Activated CD4-positive, alpha-beta T cell treated with anti-CD3 and anti-CD28 coated beads, Interleukin-10, Interleukin-2, amounts not matched to agents 100 ng/mL and 50 ng/mL, durations not matched to agents 16 hours and 8 hours (primary cell): ENCODE results near the gene RNF183.
A peak's percentile ranks its signal among the peaks of the same experiment; 100 is the strongest.

Experiments
- DNase-seq: peaks from one replicate; pipeline ENCODE4 v3.0.0-alpha.2; 2020

The RNF183 gene, protein sequence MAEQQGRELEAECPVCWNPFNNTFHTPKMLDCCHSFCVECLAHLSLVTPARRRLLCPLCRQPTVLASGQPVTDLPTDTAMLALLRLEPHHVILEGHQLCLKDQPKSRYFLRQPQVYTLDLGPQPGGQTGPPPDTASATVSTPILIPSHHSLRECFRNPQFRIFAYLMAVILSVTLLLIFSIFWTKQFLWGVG

DNA sequence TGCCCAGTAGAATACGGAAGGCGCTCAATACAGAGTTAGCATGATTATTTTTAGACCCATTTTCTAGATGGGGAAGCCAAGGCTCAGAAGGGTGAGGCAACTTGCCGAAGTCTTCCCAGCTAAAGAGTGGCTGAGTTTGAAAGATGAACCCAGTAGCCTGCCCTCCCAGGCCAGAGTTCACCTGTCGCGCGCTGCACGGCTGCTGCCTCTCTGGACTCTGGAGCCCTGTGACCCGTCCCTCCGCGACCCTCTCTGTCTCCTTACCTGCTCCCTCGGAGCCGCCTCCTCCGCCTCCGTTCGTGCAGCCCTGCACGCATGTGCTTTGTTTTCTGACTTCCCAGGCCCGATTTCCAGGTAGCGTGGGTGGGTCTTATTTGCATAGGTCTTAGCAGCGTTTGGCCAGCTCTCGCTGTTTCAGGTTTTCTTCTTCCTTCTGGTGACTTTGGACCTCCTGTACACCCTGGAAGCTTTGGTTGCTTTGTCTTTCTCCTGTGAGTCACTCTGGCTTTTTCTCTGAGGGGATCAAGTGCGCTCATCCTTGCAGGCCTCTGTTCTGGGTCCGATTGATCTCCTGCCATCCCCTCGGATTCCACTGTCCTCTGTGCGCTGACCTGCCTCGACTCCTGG, at the start of gene RNF183:
TSS of gene RNF183 (minus strand) at position 585 of the 627 bp plus-strand sequence. CDS start 5,192 bp downstream, outside the sequence.
- no peak for DNase-seq

DNA sequence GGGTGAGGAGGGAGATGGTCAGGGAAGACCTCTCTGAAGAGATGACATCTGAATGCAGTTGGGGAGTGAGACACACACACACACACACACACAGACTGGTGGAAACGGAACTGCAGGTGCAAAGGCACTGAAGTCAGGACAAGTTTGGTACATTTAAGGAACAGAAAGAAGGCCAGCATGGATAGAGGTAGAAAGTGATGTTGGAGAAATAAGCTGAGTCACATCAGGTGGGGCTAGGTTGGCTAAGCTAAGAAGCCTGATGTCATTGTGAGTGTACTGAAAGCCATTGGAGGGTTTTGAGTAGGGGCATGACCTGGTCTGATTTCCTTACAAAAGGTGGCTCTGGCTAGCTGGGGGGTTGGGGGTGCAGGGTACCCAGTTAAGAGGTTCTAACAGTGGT, 49.2 kb upstream of the RNF183 start:
- no peak for DNase-seq

DNA sequence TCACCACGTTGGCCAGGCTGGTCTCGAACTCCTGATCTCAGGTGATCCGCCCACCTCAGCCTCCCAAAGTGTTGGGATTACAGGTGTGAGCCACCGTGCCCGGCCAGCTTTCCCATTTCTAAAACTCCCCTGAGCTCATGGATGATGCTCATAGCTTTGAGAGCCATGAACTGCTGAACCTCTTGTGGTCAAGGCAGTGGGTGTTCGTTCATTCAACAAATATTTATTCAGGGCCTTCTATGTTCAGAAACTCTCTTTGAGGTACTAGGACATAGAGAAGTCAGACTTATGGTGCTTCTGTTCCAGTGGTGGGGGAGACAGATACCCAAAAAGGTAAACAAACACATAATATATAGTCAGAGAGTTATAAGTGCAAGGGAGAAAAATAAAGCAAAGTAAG, 48.8 kb upstream of the RNF183 start:
- no peak for DNase-seq

DNA sequence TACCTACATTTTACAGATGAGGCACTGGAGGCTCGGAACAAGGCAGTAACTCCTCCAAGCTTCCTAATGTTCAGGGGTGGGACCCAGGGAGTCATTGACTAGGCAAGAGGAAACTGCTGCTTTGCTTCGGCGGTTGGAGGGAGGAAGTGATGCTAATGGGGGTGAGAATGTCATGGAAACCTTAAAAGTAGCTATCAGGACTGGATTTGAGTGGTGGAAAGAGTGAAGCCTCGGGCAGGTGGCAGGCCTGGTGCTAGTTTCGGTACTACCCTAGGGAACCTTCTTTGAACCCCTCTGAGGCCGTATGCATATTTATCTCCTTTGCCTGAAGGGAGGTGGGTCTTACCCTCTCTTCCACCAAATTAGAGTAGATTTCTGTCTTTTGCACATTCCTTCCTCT, 47.8 kb upstream of the RNF183 start:
- DNase-seq, result peak; percentile 79

DNA sequence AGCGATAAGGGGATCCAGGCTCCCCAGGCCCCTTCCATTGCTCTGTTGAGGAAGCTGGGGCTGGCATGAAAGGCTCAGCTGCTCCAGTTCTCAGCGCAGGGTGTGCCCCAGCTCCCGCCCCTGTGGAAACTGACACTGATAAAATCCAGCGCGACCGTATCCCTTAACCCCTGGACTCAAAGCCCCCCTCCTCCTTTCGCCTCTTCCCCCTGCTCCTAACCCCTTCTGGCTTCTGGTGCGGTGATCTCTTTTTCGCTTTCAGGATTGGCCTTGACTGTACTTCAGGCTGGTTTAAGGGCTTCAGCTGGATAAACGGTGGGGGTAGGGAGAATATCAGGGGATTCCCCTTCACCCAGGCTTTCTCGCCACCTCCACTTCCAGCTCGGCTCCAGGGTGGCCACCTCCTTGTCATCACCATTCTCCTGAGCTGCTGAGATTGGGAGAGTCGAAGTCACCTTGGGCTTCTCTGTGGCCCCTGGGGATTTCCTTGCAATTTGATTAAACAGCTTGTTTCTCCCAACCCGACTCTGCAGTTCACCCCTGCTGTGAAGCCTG, 47.0 kb upstream of the RNF183 start:
- DNase-seq, result peak; percentile 56

DNA sequence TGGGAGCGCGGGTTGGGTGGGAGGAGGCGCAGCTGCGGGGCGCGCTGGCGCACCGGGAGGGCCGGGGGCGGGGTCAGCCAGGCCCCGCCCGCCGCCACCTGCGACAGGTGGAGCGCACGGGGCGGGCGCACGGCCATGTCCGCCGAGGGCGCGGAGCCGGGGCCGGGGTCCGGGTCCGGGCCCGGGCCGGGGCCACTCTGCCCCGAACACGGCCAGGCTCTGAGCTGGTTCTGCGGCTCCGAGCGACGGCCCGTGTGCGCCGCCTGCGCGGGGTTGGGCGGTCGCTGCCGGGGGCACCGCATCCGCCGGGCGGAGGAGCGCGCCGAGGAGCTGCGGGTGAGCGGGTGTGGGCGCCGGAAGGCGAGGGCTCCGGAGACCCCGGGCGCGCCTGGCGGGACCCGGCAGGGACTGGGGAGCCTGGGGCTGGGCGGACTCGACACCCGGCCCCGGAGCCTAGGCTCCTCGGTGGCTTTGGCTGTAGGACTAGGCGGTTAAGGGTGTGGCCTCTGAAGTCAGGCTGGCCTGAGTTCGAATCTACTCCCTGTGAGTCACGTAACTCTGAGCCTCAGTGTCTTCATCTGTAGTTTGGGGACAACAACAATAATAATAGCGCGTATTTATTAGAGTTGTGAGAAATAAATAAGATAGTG, 46.4 kb upstream of the RNF183 start, which contains the start of gene BSPRY:
TSS of gene BSPRY (plus strand) at position 97 of the 650 bp plus-strand sequence. CDS start at position 136, 39 bp downstream.
- DNase-seq, result peak; percentile 68

DNA sequence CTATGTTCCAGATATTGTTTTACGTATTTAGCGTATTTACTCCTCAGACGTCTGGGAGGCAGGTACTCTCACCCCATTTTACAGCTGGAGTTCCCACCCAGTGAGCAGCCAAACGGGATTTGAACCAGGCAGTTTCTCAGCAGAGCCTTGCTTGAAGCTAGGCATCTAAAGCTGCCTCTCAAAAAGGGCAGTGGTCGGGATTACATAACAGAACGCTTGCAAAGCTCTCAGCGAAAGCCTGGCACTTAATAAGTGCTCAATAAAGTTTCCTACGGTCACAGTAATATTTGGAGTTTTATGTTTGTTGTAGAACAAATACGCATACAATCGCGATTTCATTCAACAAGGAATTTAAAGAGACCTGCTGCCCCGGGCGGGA, 45.9 kb upstream of the RNF183 start:
- DNase-seq, result no peak

DNA sequence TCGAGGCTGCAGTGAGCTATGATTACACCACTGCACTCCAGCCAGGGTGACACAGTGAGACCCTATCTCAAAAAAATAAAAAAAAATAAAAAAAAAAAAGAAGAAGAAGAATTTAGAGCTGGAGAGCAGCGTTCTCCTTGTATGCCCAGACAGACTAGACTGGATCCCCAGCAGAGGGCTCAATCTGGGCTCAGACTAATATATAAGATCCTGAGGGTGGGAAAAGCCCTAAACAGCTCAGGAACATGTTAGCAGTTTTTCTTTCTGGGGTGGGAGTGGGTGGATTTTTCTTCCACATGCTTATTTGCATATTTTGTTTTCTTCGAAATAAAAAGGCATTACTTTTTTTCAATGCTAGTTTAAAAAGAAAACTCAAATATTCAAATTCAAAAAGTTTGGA, 45.3 kb upstream of the RNF183 start:
- no peak for DNase-seq

DNA sequence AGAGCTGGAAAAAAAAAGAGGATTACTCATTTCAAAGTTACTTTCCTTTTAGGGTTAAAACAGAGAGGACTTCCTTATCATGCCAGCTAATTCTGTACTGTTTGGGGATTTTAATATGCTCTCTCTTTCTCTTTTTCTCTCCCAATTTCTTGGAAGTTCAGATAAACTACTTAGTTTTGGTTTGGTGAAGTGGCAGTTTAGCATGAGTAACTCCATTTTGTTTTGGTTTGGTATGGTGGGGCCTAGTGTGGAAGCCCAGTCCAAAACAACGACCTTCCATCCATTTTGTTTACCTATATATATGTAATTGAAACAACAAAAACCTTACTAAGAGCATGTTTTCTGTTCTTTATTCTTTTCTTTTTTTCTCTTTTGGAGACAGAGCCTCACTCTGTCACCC, 42.5 kb upstream of the RNF183 start:
- no peak for DNase-seq

DNA sequence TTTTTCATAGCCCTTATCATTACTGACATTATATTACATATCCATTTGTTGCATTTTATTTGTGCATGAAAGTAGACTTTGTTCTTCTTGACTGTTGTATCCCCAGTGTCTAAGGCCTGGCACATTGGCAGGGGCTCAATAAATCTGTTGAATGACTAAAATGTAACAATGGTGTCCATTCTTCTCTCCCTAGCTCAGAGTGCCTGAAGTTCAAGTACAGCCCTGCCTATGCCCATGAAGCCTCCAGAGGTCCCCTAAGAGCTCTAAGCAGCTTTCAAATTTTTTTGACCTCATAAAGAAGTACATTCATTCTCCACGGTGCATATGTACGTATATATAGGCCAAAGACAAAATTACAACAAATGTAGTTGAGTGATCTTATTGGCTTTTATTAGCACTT, 42.0 kb upstream of the RNF183 start:
- DNase-seq, result no peak

DNA sequence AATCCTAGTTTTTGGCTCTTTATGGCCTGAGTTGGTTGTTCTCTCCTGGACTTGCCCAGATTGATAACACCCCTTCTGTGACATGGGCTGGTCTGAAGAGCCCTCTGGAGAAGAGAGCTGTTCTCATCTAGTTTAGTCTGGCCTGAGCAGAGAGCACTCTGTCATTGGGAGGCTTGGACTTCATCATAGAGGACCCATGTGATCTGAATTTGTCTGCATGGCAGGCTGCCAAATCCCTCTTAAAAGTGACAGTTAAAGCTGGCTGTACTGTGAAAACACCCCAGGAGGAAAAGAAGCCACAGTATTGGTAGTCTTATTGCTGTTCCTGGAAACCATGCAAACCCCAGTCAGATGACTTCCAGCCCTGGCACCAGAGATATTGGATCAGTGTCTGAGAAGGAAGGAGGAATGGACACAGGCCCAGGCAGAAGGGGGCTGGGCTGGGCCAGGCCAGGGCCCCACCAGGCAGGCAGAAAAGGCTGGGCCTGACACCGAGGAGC, 40.6 kb upstream of the RNF183 start:
- peak; percentile 33 for DNase-seq

DNA sequence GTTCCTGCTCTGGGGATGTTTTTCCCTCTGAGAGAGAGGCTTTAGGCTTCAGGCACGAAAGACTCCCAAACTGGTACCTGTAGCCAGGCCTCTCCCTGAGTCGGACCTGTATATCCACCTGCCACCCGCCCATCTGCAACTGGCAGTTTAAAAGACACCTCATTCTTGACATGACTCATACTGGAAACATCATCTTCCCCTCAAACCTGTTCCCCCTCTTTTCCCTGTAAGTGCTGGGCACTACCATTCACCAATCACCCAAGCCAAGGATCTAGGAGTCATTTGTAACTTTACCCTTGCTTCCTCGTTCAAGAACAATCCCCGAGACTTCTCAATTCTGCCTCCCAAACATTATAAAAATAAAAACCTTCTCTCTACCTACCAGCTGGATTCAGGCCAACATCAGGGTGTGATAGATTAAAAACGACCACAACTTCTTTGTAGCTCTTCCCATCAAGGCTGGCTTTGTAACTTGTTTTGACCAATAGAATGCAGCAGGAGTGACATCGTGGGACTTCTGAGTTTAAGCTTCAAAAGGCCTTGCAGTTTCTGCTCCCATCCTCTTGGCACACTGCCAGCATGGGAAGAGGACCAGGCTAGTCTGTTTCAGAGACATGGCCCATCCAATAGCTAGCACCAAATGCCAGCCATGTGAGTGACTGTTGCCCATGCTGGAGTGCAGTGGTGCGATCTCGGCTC, 38.7 kb upstream of the RNF183 start:
- DNase-seq, result peak; percentile 50

DNA sequence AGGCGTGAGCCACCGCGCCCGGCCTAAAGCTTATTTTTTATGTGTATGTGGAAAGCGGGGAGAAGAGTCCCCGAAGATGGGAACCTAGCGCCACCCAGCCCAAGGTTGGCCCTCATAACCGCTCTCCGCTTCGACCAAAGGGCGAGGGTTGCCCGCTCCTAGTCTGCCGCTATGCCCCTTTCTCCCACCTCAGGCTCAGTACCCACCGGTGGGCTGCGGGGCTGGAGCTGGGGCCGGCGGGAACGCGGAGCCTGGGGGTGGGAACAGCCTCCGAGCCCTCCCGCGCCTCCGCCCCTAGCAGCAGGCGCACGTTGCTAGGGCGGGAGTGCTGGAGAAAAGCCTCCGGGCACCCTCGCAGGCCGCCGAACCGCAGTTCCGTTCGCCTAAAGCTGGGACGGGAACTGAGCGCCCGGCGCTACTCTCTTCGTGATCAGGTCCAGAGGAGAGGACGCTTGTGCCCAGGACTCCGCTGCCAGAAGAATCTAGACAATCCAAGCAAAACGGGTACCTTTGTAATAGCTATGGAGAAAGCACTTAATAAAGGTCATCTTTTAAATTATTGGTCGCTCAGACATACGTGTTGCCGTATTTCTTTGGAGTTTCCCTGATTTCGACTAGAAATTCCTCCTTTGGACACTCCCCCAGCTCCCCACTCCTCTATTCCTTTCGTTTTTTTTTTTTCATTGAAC, 37.0 kb upstream of the RNF183 start, which contains the start of gene WDR31:
TSS of gene WDR31 (minus strand) at position 265 of the 689 bp plus-strand sequence. CDS start 8,253 bp downstream, outside the sequence.
- peak; percentile 89 for DNase-seq

DNA sequence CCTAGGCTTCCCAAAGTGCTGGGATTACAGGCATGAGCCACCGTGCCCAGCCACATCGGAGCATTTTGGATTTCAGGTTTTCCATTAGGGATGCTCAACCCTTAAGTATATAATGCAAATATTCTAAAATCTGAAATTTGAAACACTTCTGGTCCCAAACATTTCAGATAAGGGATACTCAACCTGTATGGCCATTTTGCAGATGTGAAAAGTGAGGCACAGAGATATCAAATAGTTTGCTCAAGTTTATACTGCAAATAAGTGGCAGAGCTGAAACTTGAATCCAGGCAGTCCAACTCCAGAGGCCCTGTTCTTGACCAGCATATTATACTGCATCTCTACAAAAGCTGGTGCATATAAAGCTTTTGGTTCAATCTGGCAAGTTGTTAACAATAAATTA, 34.5 kb upstream of the RNF183 start:
- DNase-seq, result no peak

DNA sequence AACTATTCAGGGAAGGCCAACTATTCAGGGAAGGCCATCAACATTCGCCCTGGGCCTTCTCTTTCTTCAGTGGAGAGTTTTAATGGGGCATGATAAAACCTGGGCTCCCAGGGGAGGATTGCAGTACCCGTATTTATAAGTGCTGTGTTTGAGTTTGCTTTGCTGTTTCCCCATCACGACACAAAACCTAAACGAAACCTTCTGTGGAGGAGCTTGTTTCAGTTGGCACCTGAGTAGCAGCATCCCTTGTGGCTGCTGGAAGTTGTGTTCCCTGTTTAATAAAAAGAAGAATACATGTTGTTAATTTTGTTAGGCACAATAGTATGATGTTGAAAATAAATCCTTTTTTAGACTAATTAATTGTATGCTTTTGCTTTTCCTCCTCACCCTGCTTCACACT, 28.6 kb upstream of the RNF183 start:
- no peak for DNase-seq

DNA sequence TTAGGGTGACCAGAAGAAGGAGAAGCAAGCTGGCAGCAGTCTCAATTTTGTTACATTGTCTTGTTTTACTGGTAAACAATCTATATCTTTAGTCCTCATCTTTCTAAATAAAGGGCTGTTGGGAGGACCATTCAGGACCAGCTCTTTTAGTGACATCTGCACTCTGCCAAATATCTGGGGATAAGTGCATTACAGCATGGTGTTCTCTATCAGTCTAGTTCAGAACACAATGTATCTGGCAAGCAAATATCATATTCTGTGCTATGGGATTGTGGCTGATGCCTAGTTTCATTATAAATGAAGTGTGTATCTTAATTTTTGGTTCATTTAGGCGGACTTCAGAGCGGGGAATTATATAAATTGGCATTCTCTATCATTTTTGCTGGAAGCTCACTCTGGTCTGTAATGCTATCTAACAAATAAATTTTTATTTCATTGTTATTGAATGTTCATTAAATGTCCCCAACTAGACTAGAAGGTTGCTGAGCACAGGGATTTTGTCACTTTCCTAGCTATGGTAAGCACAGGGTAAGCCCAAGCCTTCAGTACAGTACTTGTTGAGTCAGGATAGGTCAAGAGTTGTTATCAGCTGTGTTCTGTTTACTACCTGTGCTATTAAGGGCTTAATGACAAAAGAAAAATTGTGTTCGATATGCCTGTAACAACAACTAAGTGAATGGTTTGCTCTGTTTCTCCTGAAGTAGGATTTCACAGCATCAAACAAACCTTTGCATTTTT, 25.0 kb upstream of the RNF183 start:
- DNase-seq, result no peak

DNA sequence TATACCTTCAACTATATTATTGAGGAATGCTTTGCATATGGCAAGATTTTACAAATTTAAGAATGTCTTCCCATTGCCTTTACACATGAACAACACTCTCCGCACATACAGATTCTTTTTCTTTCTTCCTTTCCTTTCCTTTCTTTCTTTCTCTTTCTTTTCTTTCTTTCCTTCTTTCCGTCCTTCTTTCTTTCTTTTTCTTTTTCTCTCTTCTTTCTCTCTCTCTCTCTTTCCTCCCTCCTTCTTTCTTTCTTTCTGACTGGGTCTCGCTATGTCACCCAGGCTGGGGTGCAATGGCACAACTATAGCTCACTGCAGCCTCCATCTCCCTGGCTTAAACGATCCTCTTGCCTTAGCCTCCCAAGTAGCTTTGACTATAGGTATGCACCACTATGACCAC, 23.1 kb upstream of the RNF183 start:
- DNase-seq, result no peak

DNA sequence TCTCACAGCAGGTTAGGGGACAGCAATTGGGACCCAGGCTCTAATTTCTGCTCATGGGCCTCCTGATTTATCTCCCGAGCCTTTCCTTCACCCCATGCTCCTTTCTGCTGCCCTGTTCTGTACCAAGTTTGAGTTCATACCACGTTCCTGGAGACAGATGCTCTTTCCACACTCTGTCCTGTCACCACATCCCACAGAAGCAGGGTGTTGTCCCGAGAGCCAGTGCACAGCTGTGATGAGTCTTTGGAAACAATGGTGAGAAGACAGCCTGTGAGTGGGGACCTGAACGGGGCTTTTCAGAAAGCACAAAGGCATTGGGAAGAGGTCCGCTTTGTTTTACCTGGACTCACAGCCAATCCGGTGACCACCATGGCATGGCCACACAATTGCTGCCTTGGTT, 19.5 kb upstream of the RNF183 start:
- DNase-seq, result no peak

DNA sequence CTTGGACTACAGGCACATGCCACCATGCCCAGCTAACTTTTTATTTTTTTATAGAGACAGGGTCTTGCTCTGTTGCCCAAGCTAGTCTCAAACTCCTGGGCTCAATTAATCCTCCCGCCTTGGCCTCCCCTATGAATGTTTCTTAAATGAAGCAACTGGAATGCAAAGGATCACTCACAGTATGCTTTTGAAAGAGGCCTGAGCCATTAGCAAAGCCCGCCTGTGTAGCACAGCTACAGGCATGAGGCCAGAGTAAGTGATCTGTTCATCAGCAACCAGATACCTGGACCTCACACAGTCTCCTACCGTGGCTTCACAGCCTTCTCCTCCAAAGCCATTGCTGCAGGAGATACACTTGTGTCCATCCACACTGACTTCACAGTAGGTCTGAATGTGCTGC, 16.9 kb upstream of the RNF183 start:
- DNase-seq, result no peak

DNA sequence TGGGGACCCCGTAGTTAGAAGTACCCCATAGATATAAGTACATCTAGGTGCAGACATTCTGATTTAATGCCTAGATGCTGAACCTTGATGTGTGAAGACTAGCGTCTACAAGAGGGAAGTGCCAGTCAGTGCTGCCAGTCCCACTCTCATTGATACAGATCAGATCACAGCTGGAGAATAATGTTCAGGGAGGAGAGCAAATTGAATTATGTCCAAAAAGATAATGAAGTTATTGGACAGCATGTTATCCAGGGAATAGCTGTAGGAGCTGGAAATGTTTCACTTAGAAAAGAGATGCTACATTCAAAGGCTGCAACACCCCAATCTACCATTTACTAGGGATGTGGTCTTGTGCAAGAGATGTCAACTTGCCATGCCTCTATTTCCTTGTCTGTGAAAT, 15.9 kb upstream of the RNF183 start:
- DNase-seq, result no peak

DNA sequence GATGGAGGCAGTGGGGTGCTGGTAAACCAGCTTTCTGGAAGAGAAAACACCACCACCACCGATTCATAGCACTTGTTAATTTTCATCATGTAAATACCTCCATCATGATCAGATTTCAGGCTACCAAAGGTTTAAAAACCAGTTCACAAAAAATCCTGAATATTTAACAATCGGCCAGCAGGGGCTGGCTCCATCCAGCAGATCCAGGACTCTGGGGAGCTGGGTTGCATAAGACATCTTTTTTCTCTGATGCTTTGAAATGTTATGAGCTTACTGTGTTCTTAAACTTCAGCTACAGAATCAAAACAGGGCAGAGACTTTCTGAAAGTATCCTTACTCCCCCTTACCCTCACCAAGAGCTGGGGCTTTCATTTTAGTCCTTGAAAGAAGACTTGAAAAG, 14.6 kb upstream of the RNF183 start:
- no peak for DNase-seq

DNA sequence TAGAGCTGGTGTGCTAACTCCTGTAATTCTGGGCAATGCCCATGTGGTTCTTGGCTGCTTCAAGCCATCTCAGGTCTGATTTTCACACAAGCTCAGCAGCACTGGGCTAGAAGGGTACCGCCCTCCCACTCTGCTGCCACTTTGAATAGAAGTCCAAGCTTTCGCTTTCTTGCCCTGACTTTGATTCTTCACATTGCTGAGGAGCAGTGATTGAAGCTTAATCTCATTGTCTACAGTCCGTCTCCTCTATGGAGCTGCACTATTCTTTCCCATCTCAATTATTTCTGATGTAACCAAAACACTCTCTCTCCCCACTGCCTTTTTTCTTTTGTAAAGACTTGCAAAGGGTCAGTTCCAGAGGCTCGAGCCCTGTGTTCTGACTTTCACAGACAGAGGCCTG, 12.9 kb upstream of the RNF183 start:
- no peak for DNase-seq
